ENCODE measurements around the gene HNRNPA3. TPM values are rescaled to one million over a fixed set of nuclear protein-coding genes. Genes with fewer than 3 reads are reported as not detected.

HNRNPA3 gene
- total and polyA plus RNA-seq, 10 of the 15 experiments (the other 5 are each of a cell fraction or from before 2014, with no cell fraction given) = 40.4 to 343 (median 206) TPM

GRCh38 chr2:177212891-177213856 lies 580 bp downstream of the HNRNPA3 start (continued):
- TF ChIP-seq MEF2B (IDR thresholded peaks at IDR 0.05; ENCODE audit: partially characterized antibody, poor library complexity, severe bottlenecking) (no peak), PBX3 (IDR thresholded peaks at IDR 0.05; ENCODE audit: insufficient replicate concordance, low read depth, low read length) (no peak), MXI1 (IDR thresholded peaks at IDR 0.05; ENCODE audit: low read depth, low read length) (peak; percentile 60; the same call in 1 of the 2 replicates), POLR2AphosphoS5 (IDR thresholded peaks at IDR 0.05; ENCODE audit: low read length) (peak; percentile 75), STAT1 (conservative IDR thresholded peaks at IDR 0.05) (no peak), EED (IDR thresholded peaks at IDR 0.05; ENCODE audit: low read depth) (no peak; the same call in 1 of the 2 replicates), NR2C2 (IDR thresholded peaks at IDR 0.05; ENCODE audit: borderline replicate concordance, control insufficient read depth, insufficient read length, low read depth) (no peak), RFX5 (IDR thresholded peaks at IDR 0.05; ENCODE audit: low read depth, low read length) (no peak), USF2 (IDR thresholded peaks at IDR 0.05; ENCODE audit: borderline replicate concordance, low read depth, low read length) (no peak), KAT2A (conservative IDR thresholded peaks at IDR 0.05; ENCODE audit: control insufficient read depth, low read depth, low read length) (no peak), POU2F2 (IDR thresholded peaks at IDR 0.05; ENCODE audit: borderline replicate concordance, low read depth, low read length) (peak; percentile 71; the same call in 2 of the 3 replicates), IKZF1 (conservative IDR thresholded peaks at IDR 0.05) (peak; percentile 74), BHLHE40 (IDR thresholded peaks at IDR 0.05; ENCODE audit: borderline replicate concordance in 1 of 2, low read depth in 2 of 2, low read length in 1 of 2) (0 out of 4 replicates have a peak, but pooled peaks have one; percentile 4 to 15), TCF3 (IDR thresholded peaks at IDR 0.05; ENCODE audit: borderline replicate concordance, insufficient read depth, low read depth, low read length) (no peak), IKZF2 (IDR thresholded peaks at IDR 0.05) (peak; percentile 51 to 67; a peak in 2 of 4 replicates), ZNF207 (IDR thresholded peaks at IDR 0.05; ENCODE audit: borderline replicate concordance) (no peak; the same call in 1 of the 2 replicates), IRF4 (IDR thresholded peaks at IDR 0.05; ENCODE audit: low read depth, low read length) (no peak), RBBP5 (conservative IDR thresholded peaks at IDR 0.05) (no peak), ZNF687 (IDR thresholded peaks at IDR 0.05) (peak; percentile 73; the same call in 1 of the 2 replicates), BRCA1 (IDR thresholded peaks at IDR 0.05; ENCODE audit: low read depth, low read length) (no peak), FOXK2 (IDR thresholded peaks at IDR 0.05) (no peak; the same call in 1 of the 2 replicates), RUNX3 (IDR thresholded peaks at IDR 0.05; ENCODE audit: low read length) (peak; percentile 51; the same call in 1 of the 2 replicates), JUND (IDR thresholded peaks at IDR 0.05; ENCODE audit: low read depth, low read length) (no peak), SUZ12 (IDR thresholded peaks at IDR 0.05; ENCODE audit: unreplicated experiment) (no peak)
